H1 (cell line): ENCODE results near the gene CALHM3. TPM values are rescaled to one million over a fixed set of nuclear protein-coding genes. Genes with fewer than 3 reads are reported as not detected.

Source experiments
- CTCF ChIA-PET: fragments of 300-600 bp; sonication (Branson Sonifier 250); formaldehyde crosslinking; loops from one replicate; lab custom pipeline; 2021; ENCODE audit not compliant: partially characterized antibody; lab: Charles Lee
- POLR2A ChIA-PET: fragments of 300-600 bp; sonication (Branson Sonifier 250); formaldehyde crosslinking; loops from one replicate; lab custom pipeline; 2021; ENCODE audit warnings: inconsistent platforms; ENCODE audit not compliant: partially characterized antibody; lab: Charles Lee
- DNase-seq, 2 experiments: peaks; one replicate each; pipeline versions ENCODE4 v3.0.0 to v3.0.0-alpha.2; 2010 to 2022; ENCODE audit warnings: low spot score in 2 of 2, low read depth in 1 of 2, mixed read lengths in 1 of 2
- FAIRE-seq: peaks from 2 replicates; lab custom pipeline; 2011; peaks lifted over from hg19 to GRCh38; lab: Jason Lieb, UNC
- H2AFZ ChIP-seq: 2 replicates; pipeline ENCODE4 v1.8.1; 2012; ENCODE audit warnings: low read length, inconsistent platforms
- H2AK5ac ChIP-seq: 2 replicates; pipeline ENCODE4 v1.6.1; 2013; ENCODE audit warnings: low read depth, low read length
- H2BK120ac ChIP-seq: replicated peaks from 2 replicates; pipeline ENCODE3; 2013; ENCODE audit warnings: low read depth, low read length, inconsistent platforms
- H2BK12ac ChIP-seq: 2 replicates; pipeline ENCODE4 v1.6.1; 2013; ENCODE audit warnings: low read depth, low read length
- H2BK15ac ChIP-seq: 2 replicates; pipeline ENCODE4 v1.6.1; 2013; ENCODE audit warnings: low read length
- H2BK20ac ChIP-seq: 2 replicates; pipeline ENCODE4 v1.6.1; 2013; ENCODE audit warnings: low read length
- H2BK5ac ChIP-seq: 2 replicates; pipeline ENCODE4 v1.6.1; 2013; ENCODE audit warnings: low read depth, low read length
- H3K14ac ChIP-seq: 2 replicates; pipeline ENCODE4 v1.6.1; 2013; ENCODE audit warnings: inconsistent platforms; ENCODE audit not compliant: insufficient read length
- H3K18ac ChIP-seq: 2 replicates; pipeline ENCODE4 v1.6.1; 2013; ENCODE audit warnings: low read length; ENCODE audit errors: extremely low read depth
- H3K23ac ChIP-seq: 2 replicates; pipeline ENCODE4 v1.6.1; 2013; ENCODE audit warnings: inconsistent platforms; ENCODE audit not compliant: insufficient read length
- H3K23me2 ChIP-seq: 2 replicates; pipeline ENCODE4 v1.6.1; 2013; ENCODE audit warnings: low read depth, low read length
- H3K27ac ChIP-seq: 2 replicates; pipeline ENCODE4 v1.6.1; 2011; ENCODE audit warnings: low read depth, low read length, inconsistent platforms
- H3K27me3 ChIP-seq, 4 experiments: replicated peaks in 1 of 4; 1 replicate in 1 of 4; 2 replicates in 3 of 4; pipeline versions ENCODE4 v1.6.1 to v1.8.1; 2011 to 2013; ENCODE audit warnings: low read length in 3 of 4, mild to moderate bottlenecking in 3 of 4, inconsistent platforms in 2 of 4, mixed read lengths in 2 of 4, moderate library complexity in 1 of 4; ENCODE audit not compliant: control insufficient read depth in 3 of 4, insufficient read depth in 3 of 4; ENCODE audit errors: extremely low read depth in 1 of 4
- H3K36me3 ChIP-seq, 4 experiments: 2 replicates each; pipeline versions ENCODE4 v1.6.1 to v1.8.1; 2011 to 2013; ENCODE audit warnings: mild to moderate bottlenecking in 4 of 4, low read length in 3 of 4, moderate library complexity in 2 of 4, control low read depth in 1 of 4, inconsistent platforms in 1 of 4; ENCODE audit not compliant: insufficient read depth in 4 of 4, control insufficient read depth in 2 of 4
- H3K4ac ChIP-seq: replicated peaks from 2 replicates; pipeline ENCODE3; 2013; ENCODE audit warnings: low read length, low read depth, mixed read lengths, inconsistent platforms; ENCODE audit not compliant: insufficient read length
- H3K4me1 ChIP-seq, 4 experiments: replicated peaks in 1 of 4; 1 replicate in 1 of 4; 2 replicates in 3 of 4; pipeline versions ENCODE4 v1.6.1 to v1.8.1; 2011 to 2013; ENCODE audit warnings: low read length in 3 of 4, inconsistent platforms in 2 of 4, mixed read lengths in 1 of 4; ENCODE audit not compliant: insufficient read depth in 4 of 4, control insufficient read depth in 3 of 4
- H3K4me2 ChIP-seq, 2 experiments: 2 replicates each; pipeline versions ENCODE4 v1.6.1 to v1.8.1; 2011 to 2013; ENCODE audit warnings: low read depth in 2 of 2, low read length in 2 of 2, control low read depth in 1 of 2, inconsistent platforms in 1 of 2, mild to moderate bottlenecking in 1 of 2; ENCODE audit not compliant: insufficient read depth in 1 of 2
- H3K4me3 ChIP-seq, 4 experiments: fragments of 200-600, 300-600 bp in 1 of 4; sonication (generic), shearing (Covaris generic), sonication (Bioruptor Twin) in 1 of 4; 2 replicates each; pipeline versions ENCODE4 v1.5.1 to v1.8.1; 2011 to 2016; ENCODE audit warnings: low read length in 4 of 4, low read depth in 3 of 4, control low read depth in 2 of 4, inconsistent platforms in 2 of 4, mild to moderate bottlenecking in 2 of 4, mixed read lengths in 1 of 4, moderate library complexity in 1 of 4; ENCODE audit not compliant: insufficient read depth in 2 of 4; ENCODE audit errors: extremely low read depth in 1 of 4
- H3K56ac ChIP-seq: replicated peaks from 2 replicates; pipeline ENCODE3; 2013; ENCODE audit warnings: low read depth, mild to moderate bottlenecking, mixed read lengths, low read length, inconsistent platforms; ENCODE audit not compliant: insufficient read length
- H3K79me1 ChIP-seq: 2 replicates; pipeline ENCODE4 v1.6.1; 2013; ENCODE audit warnings: low read depth, low read length, control low read depth
- H3K79me2 ChIP-seq, 2 experiments: 2 replicates each; pipeline versions ENCODE4 v1.6.1 to v1.8.1; 2012 to 2013; ENCODE audit warnings: low read length in 2 of 2, mild to moderate bottlenecking in 2 of 2, inconsistent platforms in 1 of 2; ENCODE audit not compliant: insufficient read depth in 2 of 2, control insufficient read depth in 1 of 2
- H3K9ac ChIP-seq, 4 experiments: replicated peaks in 1 of 4; 1 replicate in 1 of 4; 2 replicates in 3 of 4; pipeline versions ENCODE4 v1.6.1 to v1.8.1; 2011 to 2013; ENCODE audit warnings: low read depth in 3 of 4, low read length in 3 of 4, control low read depth in 2 of 4, mild to moderate bottlenecking in 2 of 4, moderate library complexity in 2 of 4, inconsistent platforms in 1 of 4; ENCODE audit errors: extremely low read depth in 1 of 4
- H3K9me3 ChIP-seq, 2 experiments: 2 replicates each; pipeline versions ENCODE4 v1.6.1 to v1.8.1; 2012 to 2013; ENCODE audit warnings: mild to moderate bottlenecking in 2 of 2, moderate library complexity in 2 of 2, control low read depth in 1 of 2, inconsistent platforms in 1 of 2, low read depth in 1 of 2, low read length in 1 of 2, mixed read lengths in 1 of 2; ENCODE audit not compliant: insufficient read depth in 2 of 2
- H4K20me1 ChIP-seq, 2 experiments: replicated peaks in 1 of 2; 2 replicates each; pipeline versions ENCODE3 to v1.8.1; 2011 to 2013; ENCODE audit warnings: inconsistent platforms in 2 of 2, low read length in 2 of 2, mild to moderate bottlenecking in 1 of 2; ENCODE audit not compliant: insufficient read depth in 2 of 2, control insufficient read depth in 1 of 2
- H4K5ac ChIP-seq: 2 replicates; pipeline ENCODE4 v1.6.1; 2013; ENCODE audit warnings: low read length, low read depth, mixed read lengths, inconsistent platforms; ENCODE audit not compliant: insufficient read length
- H4K8ac ChIP-seq: 2 replicates; pipeline ENCODE4 v1.8.0; 2013; ENCODE audit warnings: mild to moderate bottlenecking, moderate library complexity, low read length, inconsistent platforms; ENCODE audit not compliant: insufficient read depth; ENCODE audit errors: extremely low read depth
- H4K91ac ChIP-seq: replicated peaks from 2 replicates; pipeline ENCODE3; 2013; ENCODE audit warnings: low read length, mixed read lengths, inconsistent platforms; ENCODE audit not compliant: insufficient read length
- BACH1 ChIP-seq: IDR thresholded peaks from 2 replicates; pipeline ENCODE4 v1.6.1; 2012; ENCODE audit warnings: low read length, improper control_type of control experiment
- CBX8 ChIP-seq: fragments of 300-800, 300-1000 bp; sonication (generic); IDR thresholded peaks from 2 replicates; pipeline ENCODE4 v1.7.1; 2016; ENCODE audit warnings: low read depth, low read length, borderline replicate concordance
- EGR1 ChIP-seq: IDR thresholded peaks from 2 replicates; pipeline ENCODE4 v1.6.1; 2011; ENCODE audit warnings: low read depth, low read length, borderline replicate concordance
- GABPA ChIP-seq: IDR thresholded peaks from 2 replicates; pipeline ENCODE4 v1.6.1; 2011; ENCODE audit warnings: mild to moderate bottlenecking, low read length, moderate library complexity, borderline replicate concordance; ENCODE audit not compliant: insufficient read depth
- HDAC6 ChIP-seq: IDR thresholded peaks from one replicate; pipeline ENCODE4 v1.7.1; 2012; ENCODE audit warnings: low read depth, mild to moderate bottlenecking, inconsistent platforms, low read length, moderate library complexity
- KDM4A ChIP-seq: IDR thresholded peaks from one replicate; pipeline ENCODE4 v1.7.1; 2012; ENCODE audit warnings: low read depth, mild to moderate bottlenecking, moderate library complexity, low read length, inconsistent platforms; ENCODE audit not compliant: severe bottlenecking
- POLR2AphosphoS5 ChIP-seq: IDR thresholded peaks from 2 replicates; pipeline ENCODE4 v1.6.1; 2011; ENCODE audit warnings: low read depth, low read length
- RAD21 ChIP-seq, 2 experiments: IDR thresholded peaks in 1 of 2; conservative IDR thresholded peaks in 1 of 2; 2 replicates each; pipeline ENCODE4 v1.6.1; 2011; ENCODE audit warnings: low read depth in 2 of 2, low read length in 2 of 2, improper control_type of control experiment in 1 of 2, inconsistent platforms in 1 of 2, mild to moderate bottlenecking in 1 of 2, moderate library complexity in 1 of 2
- RFX5 ChIP-seq: IDR thresholded peaks from 2 replicates; pipeline ENCODE4 v1.6.1; 2011; ENCODE audit warnings: low read depth, low read length, improper control_type of control experiment, borderline replicate concordance
- SIN3A ChIP-seq, 2 experiments: IDR thresholded peaks in 1 of 2; conservative IDR thresholded peaks in 1 of 2; 2 replicates each; pipeline ENCODE4 v1.6.1; 2011 to 2012; ENCODE audit warnings: low read length in 2 of 2, improper control_type of control experiment in 1 of 2, low read depth in 1 of 2, mild to moderate bottlenecking in 1 of 2
- SP2 ChIP-seq: IDR thresholded peaks from 2 replicates; pipeline ENCODE4 v1.6.1; 2012; ENCODE audit warnings: mild to moderate bottlenecking, low read length, inconsistent platforms
- TAF7 ChIP-seq: optimal IDR thresholded peaks from 2 replicates; pipeline ENCODE3; 2011; ENCODE audit warnings: low read depth, mild to moderate bottlenecking, inconsistent platforms, low read length, moderate library complexity, borderline replicate concordance
- ZNF274 ChIP-seq: IDR thresholded peaks from 2 replicates; pipeline ENCODE4 v1.7.0; 2012; ENCODE audit warnings: low read length, borderline replicate concordance; ENCODE audit errors: extremely low read depth
- WGBS, 2 experiments: shearing (Covaris generic) in 1 of 2; methylation state at CpG; one replicate each; pipeline versions ENCODE4 v1.1.6 to v1.1.7; 2013 to 2015; ENCODE audit warnings: low lambda C conversion rate in 2 of 2, mixed read lengths in 2 of 2, inconsistent platforms in 1 of 2, low coverage in 1 of 2, missing lambda C conversion rate in 1 of 2; ENCODE audit not compliant: insufficient replicate concordance in 2 of 2, insufficient coverage in 1 of 2, insufficient read length in 1 of 2; ENCODE audit errors: extremely low coverage in 1 of 2, missing lambda C conversion rate in 1 of 2; 5-methylcytosine and 5-hydroxymethylcytosine counted together
- polyA plus RNA-seq, 7 experiments: library from polyadenylated mRNA; depleted of rRNA in 3 of 7; stranded (reverse) in 5 of 7; unstranded in 2 of 7; fragments of >200 nt in 5 of 7; fragments of 200-250 nt in 2 of 7; gene quantifications; 1 replicate in 5 of 7; 2 replicates in 1 of 7; 4 replicates in 1 of 7; pipeline versions ENCODE4 v1.2.1 to v1.2.3, GENCODE V29; 2011 to 2013; ENCODE audit warnings: missing spikeins in 2 of 7, mixed read lengths in 2 of 7
- total RNA-seq: library from RNA; stranded (reverse); fragmentation: NEBNext Ultra II Directional; extraction: Animal tissue kit (Norgen Biotek cat#: 25700); gene quantifications from 2 replicates; pipeline ENCODE4 v1.2.1, GENCODE V29; 2021

CALHM3 gene
- total and polyA plus RNA-seq, 2 of the 8 experiments (the other 6 are each of a cell fraction or from before 2014, with no cell fraction given): 0.17 to 0.60 TPM

DNA sequence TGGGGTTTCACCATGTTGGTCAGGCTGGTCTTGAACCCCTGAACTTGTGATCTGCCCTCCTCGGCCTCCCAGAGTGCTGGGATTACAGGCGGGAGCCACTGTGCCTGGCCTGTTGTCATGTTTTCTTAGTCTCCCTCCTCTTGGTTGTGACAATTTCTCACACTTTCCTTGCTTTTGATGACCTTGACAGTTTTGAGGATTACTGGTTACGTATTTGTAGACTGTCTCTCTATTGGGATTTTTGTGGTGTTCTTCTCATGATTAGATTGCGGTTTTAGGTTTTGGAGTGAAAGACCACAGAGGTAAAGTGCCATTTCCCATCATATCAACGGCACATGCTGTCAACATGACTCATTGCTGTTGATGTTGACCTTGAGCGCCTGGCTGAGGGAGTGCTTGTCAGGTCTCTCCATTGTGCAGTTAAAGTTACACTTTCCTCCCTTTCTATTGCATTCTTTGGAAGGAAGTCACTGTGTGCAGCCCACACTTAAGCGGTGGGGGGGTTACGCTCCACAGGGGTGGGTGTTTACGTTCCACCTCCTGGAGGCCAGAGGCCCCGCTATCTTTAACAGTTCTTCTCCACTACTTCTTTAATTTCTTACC is 25.2 kb upstream of the CALHM3 start:
- no peak overlapping the region for H3K9ac ChIP-seq
- no peak overlapping the region for H3K4me2 ChIP-seq
- no peaks in the 10 kb centered on the region for H3K79me1 ChIP-seq
- H3K79me2 ChIP-seq: no peaks in the 10 kb centered on the region
- POLR2A ChIA-PET: no interaction called here
- H2AFZ ChIP-seq: no peak overlapping the region
- no peaks in the 10 kb centered on the region for H3K9me3 ChIP-seq
- no peak overlapping the region for H2BK120ac ChIP-seq
- TF ChIP-seq KDM4A (no peak), GABPA (no peak), EGR1 (no peak), RFX5 (no peak), BACH1 (no peak), ZNF274 (no peak), SIN3A (conservative IDR thresholded peaks at IDR 0.05 in 1 of 2, IDR thresholded peaks at IDR 0.05 in 1 of 2; ENCODE audit: low read depth in 1 of 2, low read length in 2 of 2) (no peak), RAD21 (IDR thresholded peaks at IDR 0.05 in 1 of 2, conservative IDR thresholded peaks at IDR 0.05 in 1 of 2; ENCODE audit: low read depth in 2 of 2, low read length in 2 of 2) (no peak), HDAC6 (no peak), SP2 (no peak), CBX8 (no peak), TAF7 (no peak), POLR2AphosphoS5 (no peak)
- TF ChIP-seq, all 59 proteins: peak for 0
- Histone ChIP-seq H3K4me3 (no peak overlapping the region), H3K27me3 (no peaks in the 10 kb centered on the region), H3K27ac (no peak overlapping the region), H2BK5ac (no peak overlapping the region), H3K23ac (no peak overlapping the region), H3K36me3 (no peaks in the 10 kb centered on the region), H3K14ac (no peak overlapping the region), H4K91ac (no peak overlapping the region), H4K20me1 (no peaks in the 10 kb centered on the region), H4K8ac (no peak overlapping the region), H3K18ac (no peak overlapping the region), H3K4ac (no peak overlapping the region), H2BK20ac (peak overlapping the region; percentile 48; the same call in 1 of the 2 replicates), H3K23me2 (no peaks in the 10 kb centered on the region), H3K56ac (no peak overlapping the region), H4K5ac (no peak overlapping the region), H2BK12ac (no peak overlapping the region), H2AK5ac (no peak overlapping the region), H3K4me1 (no peaks in the 10 kb centered on the region; a peak in 2 of 7 replicates), H2BK15ac (no peak overlapping the region)
- WGBS, 2 experiments: 82% methylated on average over 8 of the region's 10 CpGs; no CpG with 5 or more reads in 1 of the 2 experiments
- DNase-seq (no peak), FAIRE-seq (no peak)
- CTCF ChIA-PET: interaction anchor here (0.6 to 5.4 kb wide), 13 partner anchors 8 to 182 kb away, joined by 3 to 37 read pairs (median 3); no protein-coding TSS in a partner anchor
